ENCODE results near the gene FOS.
A peak's percentile ranks its signal among the peaks of the same experiment; 100 is the strongest.

The FOS gene

GRCh38 chr14:75290851-75291250 lies 12.2 kb downstream of the FOS start:
- Mint-ChIP-seq H3K27me3 (peaks cover 5% of the 10 kb centered on the region), H3K4me3 (no peak overlapping the region), H3K27ac (no peak overlapping the region), H3K4me1 (peaks cover 22% of the 10 kb centered on the region), H3K36me3 (ENCODE audit: low read depth) (no peaks in the 10 kb centered on the region), H3K9me3 (no peaks in the 10 kb centered on the region)
- no peak for ATAC-seq
- DNase-seq = no peak

GRCh38 chr14:75291331-75291730 lies 12.7 kb downstream of the FOS start:
- H3K27ac Mint-ChIP-seq = no peak overlapping the region
- peaks cover 26% of the 10 kb centered on the region for H3K4me1 Mint-ChIP-seq
- H3K9me3 Mint-ChIP-seq = no peaks in the 10 kb centered on the region
- no peak overlapping the region for H3K4me3 Mint-ChIP-seq
- no peaks in the 10 kb centered on the region for H3K36me3 Mint-ChIP-seq (ENCODE audit: low read depth)
- DNase-seq (no peak), ATAC-seq (no peak)
- peaks cover 4% of the 10 kb centered on the region for H3K27me3 Mint-ChIP-seq

GRCh38 chr14:75292101-75292563 lies 13.5 kb downstream of the FOS start:
- Mint-ChIP-seq H3K36me3 (ENCODE audit: low read depth) (no peaks in the 10 kb centered on the region), H3K27me3 (peaks cover under 1% of the 10 kb centered on the region), H3K9me3 (no peaks in the 10 kb centered on the region), H3K4me3 (no peak overlapping the region), H3K4me1 (peaks cover 27% of the 10 kb centered on the region), H3K27ac (no peak overlapping the region)
- no peak for ATAC-seq
- no peak for DNase-seq

DNA sequence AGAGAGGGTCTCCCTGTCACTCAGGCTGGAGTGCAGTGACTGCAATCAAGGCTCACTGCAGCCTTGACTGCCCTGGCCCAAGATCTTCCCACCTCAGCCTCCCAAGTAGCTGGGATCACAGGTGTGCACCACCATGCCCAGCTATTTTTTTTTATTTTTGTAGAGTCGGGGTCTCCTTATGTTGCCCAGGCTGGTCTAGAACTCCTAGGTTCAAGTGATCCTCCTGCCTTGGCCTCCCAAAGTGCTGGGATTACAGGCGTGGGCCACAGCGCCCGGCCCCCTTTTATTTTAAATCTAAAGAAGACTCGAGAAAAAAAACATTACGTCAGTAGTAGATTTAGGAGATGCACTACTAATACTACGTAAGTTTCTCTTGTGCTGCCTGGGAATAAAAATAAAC lies 14.3 kb downstream of the FOS start:
- Mint-ChIP-seq H3K4me1 (peaks cover 27% of the 10 kb centered on the region), H3K4me3 (no peak overlapping the region), H3K27me3 (no peaks in the 10 kb centered on the region), H3K36me3 (ENCODE audit: low read depth) (no peaks in the 10 kb centered on the region), H3K27ac (no peak overlapping the region), H3K9me3 (no peaks in the 10 kb centered on the region)
- ATAC-seq (no peak), DNase-seq (no peak)

DNA sequence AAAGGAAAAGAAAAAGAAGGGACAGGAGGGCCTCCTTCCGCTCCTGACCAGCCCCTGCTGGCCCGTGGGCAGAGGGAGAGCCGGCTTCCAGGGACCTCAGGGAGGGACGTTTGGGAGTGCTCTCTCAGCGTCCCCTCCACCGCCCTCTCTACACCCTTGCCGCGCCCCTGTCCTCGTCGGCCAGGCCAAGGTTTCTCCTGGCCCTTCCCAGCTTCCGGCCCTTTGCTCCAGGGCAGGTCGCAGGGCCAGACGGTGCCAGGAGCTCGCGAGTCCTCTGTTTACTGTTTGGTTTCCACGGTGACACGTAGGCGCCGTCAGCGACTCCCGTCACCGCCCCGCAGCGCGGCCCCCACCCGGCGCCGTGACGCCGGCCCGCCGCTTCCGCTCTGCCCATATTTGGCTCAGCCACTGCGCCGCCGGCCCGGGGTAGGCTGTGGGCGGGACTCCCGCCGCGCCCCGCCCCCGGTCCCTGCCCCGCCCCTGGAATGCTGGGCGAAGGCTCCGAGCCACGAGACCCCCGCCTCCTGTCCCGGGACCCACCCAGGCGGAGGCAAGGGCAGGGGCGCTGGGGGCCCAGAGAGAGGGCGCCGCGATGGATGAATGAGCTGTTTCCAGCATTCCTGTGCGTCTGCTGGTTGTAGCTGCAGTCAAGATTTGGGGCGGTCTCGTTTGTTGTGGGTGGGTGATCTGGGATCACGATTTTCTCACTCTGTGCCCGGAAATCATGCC lies 15.5 kb downstream of the FOS start:
- DNase-seq (peak; percentile 95), ATAC-seq (peak; percentile 97)
- Mint-ChIP-seq H3K36me3 (ENCODE audit: low read depth) (no peaks in the 10 kb centered on the region), H3K4me1 (peaks cover 27% of the 10 kb centered on the region), H3K27ac (peak overlapping the region; percentile 82), H3K27me3 (no peaks in the 10 kb centered on the region), H3K4me3 (peak overlapping the region; percentile 75), H3K9me3 (no peaks in the 10 kb centered on the region)

DNA sequence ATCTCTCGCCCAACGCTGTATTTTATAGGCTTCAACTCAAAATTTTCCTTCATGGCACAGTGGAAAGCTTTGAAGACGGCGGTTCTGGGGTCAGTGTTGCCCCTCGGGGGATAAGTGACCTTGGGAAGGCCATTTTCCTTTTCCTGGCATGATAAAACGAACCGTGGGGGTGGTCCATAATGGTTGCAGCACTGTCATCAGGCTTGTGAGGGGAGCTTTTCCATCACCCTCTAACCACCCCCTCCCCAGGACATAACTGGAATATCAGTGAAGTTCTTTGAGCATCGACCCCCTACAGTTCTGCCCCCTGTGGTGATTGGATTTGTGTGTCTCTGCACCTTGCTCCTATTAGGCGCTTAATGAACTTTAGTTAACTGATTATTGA lies 16.0 kb downstream of the FOS start:
- H3K27me3 Mint-ChIP-seq = no peaks in the 10 kb centered on the region
- H3K36me3 Mint-ChIP-seq (ENCODE audit: low read depth) = no peaks in the 10 kb centered on the region
- no peak for DNase-seq
- H3K27ac Mint-ChIP-seq = peak overlapping the region; percentile 74
- H3K4me1 Mint-ChIP-seq = peaks cover 24% of the 10 kb centered on the region
- ATAC-seq = no peak
- H3K4me3 Mint-ChIP-seq = peak overlapping the region; percentile 74
- H3K9me3 Mint-ChIP-seq = no peaks in the 10 kb centered on the region

DNA sequence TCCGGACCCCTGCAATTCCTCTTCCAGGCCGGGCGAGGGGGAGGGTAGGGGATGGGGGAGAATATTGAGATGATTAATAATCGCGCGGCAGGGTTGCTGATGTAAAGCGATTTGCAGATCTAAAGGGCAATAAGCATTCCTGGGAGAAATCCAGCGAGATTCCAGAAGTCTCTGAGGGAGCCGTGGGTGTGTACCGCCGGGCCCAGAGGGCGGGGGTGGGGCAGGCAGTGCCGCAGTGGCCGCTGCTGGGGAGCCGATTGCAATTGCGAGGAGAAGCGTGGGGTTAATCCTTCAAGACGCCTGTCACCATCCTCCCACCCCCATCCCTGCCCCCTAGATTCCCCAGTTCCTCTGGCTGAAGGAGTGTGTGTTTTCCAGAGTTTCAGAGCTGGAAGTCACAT lies 16.4 kb downstream of the FOS start:
- Mint-ChIP-seq H3K4me3 (peak overlapping the region; percentile 74), H3K9me3 (no peaks in the 10 kb centered on the region), H3K27me3 (no peaks in the 10 kb centered on the region), H3K36me3 (ENCODE audit: low read depth) (no peaks in the 10 kb centered on the region), H3K4me1 (peaks cover 24% of the 10 kb centered on the region), H3K27ac (peak overlapping the region; percentile 74)
- DNase-seq (peak; percentile 47), ATAC-seq (no peak)

DNA sequence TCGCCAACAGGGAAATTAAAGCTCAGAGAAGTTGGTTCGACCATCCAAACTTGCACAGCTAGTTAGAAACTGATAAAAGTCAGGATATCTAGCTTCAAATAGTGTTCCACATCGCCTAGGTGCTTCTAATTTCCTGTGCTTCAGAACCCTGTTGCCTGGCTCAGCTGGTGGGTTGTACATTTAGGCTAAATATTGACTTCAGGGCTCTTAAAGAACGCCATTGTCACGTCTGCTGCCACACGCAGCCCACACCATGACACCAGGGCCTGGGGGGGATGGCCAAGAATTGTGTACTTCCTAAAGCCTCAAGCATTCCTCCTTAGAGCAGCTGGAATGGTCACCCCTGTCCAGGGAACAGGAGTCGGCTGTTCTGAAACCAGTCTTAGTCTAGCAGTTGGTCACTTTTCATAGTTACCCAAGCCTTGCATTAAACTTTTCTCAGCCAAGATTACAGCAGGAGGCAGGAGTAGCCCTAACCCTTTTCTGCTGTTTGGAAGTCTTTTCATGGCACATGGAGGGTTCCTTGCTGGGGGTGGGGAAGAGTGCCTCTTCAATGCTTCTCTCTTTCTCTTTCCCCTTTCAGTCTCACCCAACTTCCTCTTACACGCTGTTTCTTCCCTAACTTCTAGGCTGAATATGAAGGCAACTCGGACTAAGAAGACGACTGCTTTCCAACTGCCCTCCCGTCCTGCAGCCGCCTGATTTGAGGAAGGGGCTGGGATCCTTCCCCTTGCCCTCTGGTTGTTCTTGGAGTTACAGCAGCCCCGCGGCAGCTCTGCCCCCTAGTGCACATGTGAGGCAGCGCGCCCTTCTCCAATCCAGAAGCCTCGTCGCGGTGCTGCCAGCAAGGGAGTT lies 17.1 kb downstream of the FOS start:
- H3K36me3 Mint-ChIP-seq (ENCODE audit: low read depth) = no peaks in the 10 kb centered on the region
- no peaks in the 10 kb centered on the region for H3K27me3 Mint-ChIP-seq
- DNase-seq (peak; percentile 85), ATAC-seq (peak; percentile 27)
- peak overlapping the region; percentile 74 for H3K4me3 Mint-ChIP-seq
- no peaks in the 10 kb centered on the region for H3K9me3 Mint-ChIP-seq
- H3K4me1 Mint-ChIP-seq = peaks cover 25% of the 10 kb centered on the region
- peak overlapping the region; percentile 30 for H3K27ac Mint-ChIP-seq

DNA sequence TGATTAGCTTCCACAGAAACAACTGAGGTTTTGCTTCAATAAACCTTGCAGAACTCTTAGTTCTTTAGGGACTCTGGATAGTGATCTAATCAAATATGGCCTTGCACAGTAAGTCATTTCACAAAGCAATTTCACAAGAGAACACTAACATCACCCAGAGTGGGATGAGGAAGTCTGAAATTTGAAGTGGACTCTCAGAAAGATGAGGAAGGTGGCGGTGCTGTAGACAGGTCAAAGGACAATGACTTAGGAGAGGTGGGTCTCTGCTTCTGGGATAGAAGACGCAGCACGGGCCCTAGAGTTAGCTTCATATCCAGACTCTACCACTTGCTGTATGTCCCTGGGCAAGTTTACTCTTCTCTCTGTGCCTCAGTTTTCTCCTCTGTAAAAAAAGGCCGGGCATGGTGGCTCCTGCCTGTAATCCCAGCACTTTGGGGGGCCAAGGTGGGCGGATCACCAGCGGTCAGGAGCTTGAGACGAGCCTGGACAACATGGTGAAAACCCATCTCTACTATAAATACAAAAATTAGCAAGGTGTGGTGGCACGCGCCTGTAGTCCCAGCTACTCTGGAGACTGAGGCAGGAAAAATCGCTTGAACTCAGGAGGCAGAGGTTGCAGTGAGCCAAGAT lies 18.9 kb downstream of the FOS start:
- H3K9me3 Mint-ChIP-seq = no peaks in the 10 kb centered on the region
- H3K27ac Mint-ChIP-seq = no peak overlapping the region
- peaks cover 42% of the 10 kb centered on the region for H3K4me1 Mint-ChIP-seq
- no peak for ATAC-seq
- DNase-seq = no peak
- H3K4me3 Mint-ChIP-seq = no peak overlapping the region
- H3K27me3 Mint-ChIP-seq = no peaks in the 10 kb centered on the region
- no peaks in the 10 kb centered on the region for H3K36me3 Mint-ChIP-seq (ENCODE audit: low read depth)

DNA sequence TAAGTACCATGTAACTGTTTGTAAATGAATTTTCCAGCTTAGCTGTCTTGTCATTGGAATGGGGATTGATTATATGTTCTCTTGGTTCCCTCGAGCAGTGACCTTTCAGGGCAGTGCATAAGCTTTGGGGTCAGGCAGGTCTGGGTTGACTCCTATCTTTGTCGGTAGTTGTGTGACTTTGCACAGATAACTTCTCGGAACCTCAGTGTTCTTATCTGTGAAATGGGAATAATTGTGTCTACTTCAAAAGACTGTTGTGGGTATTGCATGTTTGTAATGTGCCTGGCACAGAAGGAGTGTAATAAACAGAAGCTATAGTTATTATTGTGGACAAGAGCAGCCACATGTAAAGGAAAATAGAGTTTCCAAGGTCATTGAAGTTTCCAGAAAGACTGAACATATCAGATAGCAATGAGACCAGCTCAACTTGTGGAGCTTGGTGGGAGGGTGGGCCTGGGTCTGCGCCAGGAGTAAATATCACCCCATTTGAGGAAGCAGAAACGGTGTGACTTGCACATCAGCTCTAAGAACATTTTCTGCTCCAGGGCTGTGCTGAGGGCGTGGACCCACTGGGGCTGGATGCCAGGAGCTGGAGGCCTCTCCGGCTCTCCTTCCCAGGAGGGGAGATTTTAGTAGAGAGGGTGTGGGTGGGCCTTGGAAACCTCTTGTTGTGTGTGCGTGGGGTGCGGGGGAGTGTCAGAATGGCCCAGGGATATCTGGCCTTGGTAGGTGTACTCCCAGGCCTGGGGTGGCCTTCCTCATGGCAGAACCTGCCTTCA lies 19.7 kb downstream of the FOS start:
- ATAC-seq (no peak), DNase-seq (no peak)
- Mint-ChIP-seq H3K27me3 (no peaks in the 10 kb centered on the region), H3K9me3 (no peaks in the 10 kb centered on the region), H3K4me3 (no peak overlapping the region), H3K4me1 (peaks cover 43% of the 10 kb centered on the region), H3K27ac (no peak overlapping the region), H3K36me3 (ENCODE audit: low read depth) (no peaks in the 10 kb centered on the region)

GRCh38 chr14:75299059-75299458 lies 20.4 kb downstream of the FOS start:
- H3K27me3 Mint-ChIP-seq = peaks cover 1% of the 10 kb centered on the region

DNA sequence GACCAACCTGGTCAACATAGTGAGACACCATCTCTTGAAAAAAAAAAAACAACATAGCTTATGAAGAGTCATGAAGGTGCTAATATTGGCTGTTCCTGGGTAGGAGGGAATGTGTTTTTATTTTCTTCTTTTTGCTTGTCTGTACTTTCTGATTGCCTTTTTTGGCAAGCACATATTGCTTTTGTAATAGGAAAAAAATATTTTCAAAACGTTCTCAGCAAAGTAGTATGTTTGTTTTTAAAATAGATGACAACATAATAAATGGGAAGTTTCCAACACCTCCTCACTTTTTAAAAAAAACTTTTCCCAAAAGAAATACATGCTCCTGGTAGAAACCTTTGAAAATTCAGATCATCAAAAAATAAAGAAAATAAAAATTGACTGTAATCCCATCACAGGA lies 20.9 kb downstream of the FOS start:
- Mint-ChIP-seq H3K4me3 (no peak overlapping the region), H3K36me3 (ENCODE audit: low read depth) (no peaks in the 10 kb centered on the region), H3K27ac (no peak overlapping the region), H3K9me3 (no peaks in the 10 kb centered on the region), H3K4me1 (peaks cover 42% of the 10 kb centered on the region), H3K27me3 (peaks cover 1% of the 10 kb centered on the region)
- DNase-seq (no peak), ATAC-seq (no peak)

More at GRCh38 chr14:75299059-75299458, 20.4 kb downstream of the FOS start:
- ATAC-seq (no peak), DNase-seq (no peak)
- Mint-ChIP-seq H3K27ac (no peak overlapping the region), H3K4me3 (no peak overlapping the region), H3K4me1 (peaks cover 43% of the 10 kb centered on the region), H3K9me3 (no peaks in the 10 kb centered on the region), H3K36me3 (ENCODE audit: low read depth) (no peaks in the 10 kb centered on the region)

DNA sequence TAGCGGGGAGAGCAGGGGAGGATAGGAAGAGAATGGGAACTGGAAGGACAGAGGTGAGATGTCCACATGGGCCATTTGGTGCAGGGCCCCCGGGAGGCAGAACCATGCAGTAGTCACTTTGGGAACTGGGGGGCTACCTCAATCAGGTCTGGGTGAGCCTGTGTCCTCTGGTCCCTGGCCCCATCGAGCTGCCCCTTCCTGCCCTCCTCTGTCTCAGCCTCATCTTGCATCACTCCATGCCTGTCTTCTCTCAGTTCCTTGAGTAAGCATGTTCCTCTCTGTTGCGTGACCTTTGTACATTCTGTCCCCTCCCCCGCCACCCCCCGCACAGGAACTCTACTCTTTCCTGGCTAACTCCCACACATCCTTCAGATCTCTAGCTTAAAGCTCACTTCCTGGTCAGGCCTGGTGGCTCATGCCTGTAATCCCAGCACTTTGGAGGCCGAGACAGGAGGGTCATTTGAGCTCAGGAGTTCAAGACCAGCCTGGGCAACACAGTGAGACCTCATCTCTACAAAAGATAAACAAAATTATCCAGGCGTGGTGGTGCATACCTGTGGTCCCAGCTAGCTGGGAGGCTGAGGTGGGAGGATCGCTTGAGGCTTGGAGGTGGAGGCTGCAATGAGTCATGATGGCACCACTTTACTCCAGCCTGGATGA lies 23.2 kb downstream of the FOS start:
- DNase-seq = peak; percentile 50
- Mint-ChIP-seq H3K27ac (peak overlapping the region; percentile 81), H3K27me3 (peaks cover 1% of the 10 kb centered on the region), H3K4me1 (peaks cover 23% of the 10 kb centered on the region), H3K36me3 (ENCODE audit: low read depth) (no peaks in the 10 kb centered on the region), H3K9me3 (no peaks in the 10 kb centered on the region), H3K4me3 (no peak overlapping the region)
- ATAC-seq = peak; percentile 78

DNA sequence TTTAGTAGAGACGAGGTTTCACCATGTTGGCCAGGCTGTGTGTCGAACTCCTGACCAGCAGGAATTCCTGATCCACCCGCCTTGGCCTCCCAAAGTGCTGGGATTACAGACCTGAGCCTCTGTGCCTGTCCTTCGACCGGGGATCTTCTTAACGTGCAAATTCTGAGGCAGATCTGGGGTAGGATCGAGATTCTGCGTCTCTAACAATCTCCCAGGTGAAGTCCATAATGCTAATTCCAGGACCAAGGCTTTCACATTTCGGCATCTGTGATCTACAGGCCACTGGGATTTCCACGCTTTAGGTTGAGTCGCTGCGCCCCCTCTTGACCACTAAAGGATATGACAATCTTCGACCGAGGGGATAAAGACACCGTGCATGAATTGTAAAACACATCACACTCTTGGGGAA lies 24.8 kb downstream of the FOS start:
- Mint-ChIP-seq H3K4me1 (peaks cover 23% of the 10 kb centered on the region), H3K27ac (peak overlapping the region; percentile 53), H3K4me3 (no peak overlapping the region), H3K27me3 (peaks cover 3% of the 10 kb centered on the region), H3K36me3 (ENCODE audit: low read depth) (no peaks in the 10 kb centered on the region), H3K9me3 (no peaks in the 10 kb centered on the region)
- ATAC-seq (peak; percentile 57), DNase-seq (peak; percentile 67)

All from activated naive CD8-positive, alpha-beta T cell treated with anti-CD3 and anti-CD28 coated beads, Interleukin-2, amount 50 U/mL, for 24 hours (primary cell).